HL-60 (cell line): ENCODE measurements around the gene S100A5.

Source experiments
- DNase-seq, 2 experiments: peaks; one replicate each; pipeline ENCODE4 v3.0.0-alpha.2; 2010 to 2020; ENCODE audit warnings: low read depth in 1 of 2, low spot score in 1 of 2
- H3K27ac ChIP-seq: fragments of 250-450 bp; sonication (Bioruptor Pico); replicated peaks from 2 replicates; pipeline ENCODE4 v1.5.1; 2020; ENCODE audit warnings: mild to moderate bottlenecking, moderate library complexity
- H3K27me3 ChIP-seq: fragments of 250-450 bp; sonication (Bioruptor Pico); 2 replicates; pipeline ENCODE4 v1.5.1; 2021; ENCODE audit warnings: mild to moderate bottlenecking, moderate library complexity; ENCODE audit not compliant: insufficient read depth, poor library complexity, severe bottlenecking
- H3K4me3 ChIP-seq: replicated peaks from 2 replicates; pipeline ENCODE4 v1.5.1; 2011; ENCODE audit warnings: mild to moderate bottlenecking, control low read depth, low read length; ENCODE audit not compliant: insufficient read depth
- CTCF ChIP-seq: IDR thresholded peaks from one replicate; pipeline ENCODE4 v1.5.1; 2011; ENCODE audit warnings: low read length, control low read depth, inconsistent platforms; ENCODE audit not compliant: insufficient read depth
- GABPA ChIP-seq: IDR thresholded peaks from 2 replicates; pipeline ENCODE4 v1.6.1; 2012; ENCODE audit warnings: low read depth
- POLR2AphosphoS5 ChIP-seq: IDR thresholded peaks from 2 replicates; pipeline ENCODE4 v1.6.1; 2012; ENCODE audit warnings: low read depth
- REST ChIP-seq: IDR thresholded peaks from 2 replicates; pipeline ENCODE4 v1.6.1; 2012; ENCODE audit warnings: low read depth; ENCODE audit not compliant: insufficient replicate concordance
- SPI1 ChIP-seq: IDR thresholded peaks from 2 replicates; pipeline ENCODE4 v1.6.1; 2012; ENCODE audit warnings: low read depth, mild to moderate bottlenecking, borderline replicate concordance

Gene S100A5

GRCh38 chr1:153556348-153556747 lies 15.6 kb upstream of the S100A5 start:
- DNase-seq, result no peak
- H3K27ac ChIP-seq, result no peak overlapping the region
- H3K4me3 ChIP-seq, result no peak overlapping the region
- no peaks in the 10 kb centered on the region for H3K27me3 ChIP-seq
- TF ChIP-seq POLR2AphosphoS5, result no peak
- no peak for TF ChIP-seq CTCF
- TF ChIP-seq SPI1, result peak; percentile 80

- no peak overlapping the region for H3K4me3 ChIP-seq
- no peaks in the 10 kb centered on the region for H3K27me3 ChIP-seq
- no peak for TF ChIP-seq REST
- TF ChIP-seq SPI1, result peak; percentile 76; the same call in 1 of the 2 replicates
- no peak overlapping the region for H3K27ac ChIP-seq
- no peak for DNase-seq
Measured at GRCh38 chr1:153553830-153554541, 13.3 kb upstream of the S100A5 start.

GRCh38 chr1:153553096-153553495 lies 12.4 kb upstream of the S100A5 start:
- TF ChIP-seq GABPA (no peak), CTCF (no peak), POLR2AphosphoS5 (no peak), REST (no peak), SPI1 (no peak)
- no peak for DNase-seq
- H3K27ac ChIP-seq, result no peak overlapping the region
- no peak overlapping the region for H3K4me3 ChIP-seq
- no peaks in the 10 kb centered on the region for H3K27me3 ChIP-seq

GRCh38 chr1:153552335-153552734 lies 11.6 kb upstream of the S100A5 start:
- DNase-seq, result no peak
- TF ChIP-seq CTCF (no peak), SPI1 (no peak), POLR2AphosphoS5 (no peak), REST (no peak), GABPA (no peak)
- no peaks in the 10 kb centered on the region for H3K27me3 ChIP-seq
- H3K4me3 ChIP-seq, result no peak overlapping the region
- H3K27ac ChIP-seq, result no peak overlapping the region
